Stimulated activated CD8-positive, alpha-beta memory T cell treated with anti-CD3 and anti-CD28 coated beads, Interleukin-15, amount 100 ng/mL, for 1 hour (primary cell): ENCODE measurements around the gene TFDP3.

Experiments
- DNase-seq: peaks from one replicate; pipeline ENCODE4 v3.0.0-alpha.2; 2020; ENCODE audit warnings: low read depth

Gene TFDP3

DNA sequence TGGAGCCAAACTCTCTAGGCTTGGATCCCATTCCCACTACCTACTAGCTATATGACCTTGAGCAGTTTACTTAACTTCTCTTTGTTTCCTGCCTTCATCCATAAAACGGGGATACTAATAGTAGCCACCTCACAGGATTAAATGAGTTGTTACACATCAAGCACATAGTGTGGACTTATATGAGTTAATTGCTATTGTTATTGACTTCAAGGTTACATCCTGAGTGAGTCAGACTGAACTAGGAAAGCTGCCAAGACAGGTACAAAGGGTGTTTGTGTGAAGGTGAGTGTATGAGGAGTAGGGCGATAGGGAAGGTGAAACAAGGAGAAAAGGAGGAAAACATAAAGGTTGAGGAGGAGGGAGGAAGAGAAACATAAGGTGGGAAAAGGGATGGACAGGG is 32.2 kb downstream of the TFDP3 start:
- no peak for DNase-seq

DNA sequence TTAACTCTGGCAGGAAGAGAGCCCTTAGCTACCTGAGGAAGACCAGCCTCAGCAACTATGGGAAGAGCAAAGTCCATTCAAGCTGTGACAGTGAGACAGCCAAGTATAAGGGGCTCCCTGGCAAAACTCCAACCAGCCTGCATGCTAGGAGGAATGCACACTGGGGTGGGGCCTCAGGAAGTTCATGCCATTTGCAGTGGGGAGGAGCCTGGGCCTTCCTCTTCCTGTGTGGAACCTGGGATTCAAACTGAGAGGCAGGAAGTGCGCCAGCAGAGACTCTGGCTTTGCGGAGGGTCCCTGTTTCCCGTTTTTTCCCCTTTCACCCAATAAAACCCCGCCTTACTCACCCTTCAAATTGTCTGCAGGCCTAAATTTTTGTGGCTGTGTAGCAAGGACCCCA is 33.0 kb downstream of the TFDP3 start:
- no peak for DNase-seq

DNA sequence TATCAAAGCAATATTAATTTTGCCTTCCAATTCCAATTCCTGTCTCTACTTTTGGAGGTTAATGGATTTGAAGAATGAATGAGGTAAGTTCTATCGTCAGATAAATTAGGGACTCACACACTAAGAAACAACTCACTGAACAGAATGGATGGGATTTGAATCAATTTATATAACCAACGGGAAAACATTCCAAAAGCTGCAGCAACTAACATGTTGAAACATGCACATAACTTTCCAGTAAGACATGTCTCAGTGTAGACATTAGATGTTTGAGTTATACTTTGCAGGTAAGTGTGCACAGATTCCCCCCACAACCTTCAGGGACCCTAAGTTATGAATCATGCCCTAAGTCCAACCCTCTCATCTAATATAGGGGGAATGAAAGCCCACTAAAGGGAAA is 34.3 kb downstream of the TFDP3 start:
- DNase-seq: no peak

DNA sequence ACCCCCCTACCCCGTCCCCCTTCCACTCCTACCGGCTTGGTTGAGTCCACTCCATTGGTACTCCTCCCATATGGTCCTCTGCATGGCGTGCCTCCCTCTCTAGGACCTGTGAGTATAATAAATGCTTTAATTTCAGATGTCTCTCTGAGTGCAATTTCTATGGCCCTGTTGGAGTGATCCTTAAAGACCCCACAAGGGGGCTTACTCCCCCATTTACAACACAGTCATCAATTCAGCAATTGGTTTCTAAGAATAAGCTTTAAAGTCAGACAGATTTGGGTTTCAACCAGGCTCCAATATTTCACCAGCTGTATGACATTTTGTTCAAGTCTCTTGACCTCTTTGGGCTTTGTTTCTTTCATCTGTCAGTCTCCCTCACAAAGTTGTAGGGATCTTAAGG is 38.7 kb downstream of the TFDP3 start:
- DNase-seq: no peak

DNA sequence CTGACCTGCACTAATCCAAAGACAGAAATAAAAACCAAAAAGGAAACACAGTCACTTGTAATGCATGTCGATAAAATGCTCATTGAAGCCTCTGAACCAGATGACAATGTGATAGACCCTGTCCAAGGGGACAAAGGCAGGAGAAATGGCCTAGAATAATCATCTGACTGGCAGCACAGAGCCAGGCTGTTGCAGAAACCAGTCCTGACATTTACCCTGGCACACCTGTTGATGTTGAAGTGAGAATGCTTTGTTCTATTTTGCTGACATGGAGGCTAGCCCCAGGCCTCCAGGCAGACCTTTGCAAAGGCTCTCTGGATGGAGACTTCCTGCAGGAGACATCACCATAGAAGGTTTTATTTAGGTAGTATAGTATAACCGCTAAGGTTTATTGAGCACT is 41.0 kb downstream of the TFDP3 start:
- no peak for DNase-seq

DNA sequence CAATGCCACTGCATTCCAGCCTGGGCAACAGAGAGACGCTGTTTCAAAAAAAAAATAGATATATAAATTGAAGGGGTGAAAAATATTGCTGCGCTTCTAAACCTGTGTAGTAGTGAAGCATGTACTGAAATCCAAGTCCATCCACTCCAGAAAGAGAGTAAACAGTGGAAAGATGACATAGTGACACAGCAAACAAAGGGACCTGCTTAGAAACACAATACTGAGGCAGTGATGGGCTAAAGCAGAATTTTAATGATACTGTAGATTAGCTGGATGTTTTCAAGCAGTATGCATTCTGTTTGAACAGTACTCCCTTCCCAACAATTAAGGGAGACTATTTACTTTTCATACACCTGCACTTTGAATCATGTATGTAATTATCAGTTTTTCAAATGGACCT is 42.5 kb downstream of the TFDP3 start:
- no peak for DNase-seq

DNA sequence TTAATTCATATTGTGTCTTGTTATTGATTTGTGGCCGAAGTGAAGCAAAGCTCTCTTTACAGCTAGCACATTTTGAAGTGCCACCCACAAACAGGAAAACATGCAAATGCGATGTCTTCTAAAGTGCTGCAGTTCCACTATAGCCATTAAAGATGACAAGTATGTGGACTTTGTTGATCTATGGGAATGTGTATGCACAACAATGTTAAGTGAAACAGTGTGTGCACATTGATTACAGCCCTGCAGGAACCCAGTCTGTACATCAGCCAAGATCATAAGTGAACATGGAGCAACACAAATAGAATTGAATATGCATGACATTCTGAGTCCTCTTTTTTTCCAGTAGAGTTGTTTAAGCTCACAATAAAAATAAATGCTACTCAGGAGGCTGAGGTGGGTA is 43.0 kb downstream of the TFDP3 start:
- DNase-seq: no peak

DNA sequence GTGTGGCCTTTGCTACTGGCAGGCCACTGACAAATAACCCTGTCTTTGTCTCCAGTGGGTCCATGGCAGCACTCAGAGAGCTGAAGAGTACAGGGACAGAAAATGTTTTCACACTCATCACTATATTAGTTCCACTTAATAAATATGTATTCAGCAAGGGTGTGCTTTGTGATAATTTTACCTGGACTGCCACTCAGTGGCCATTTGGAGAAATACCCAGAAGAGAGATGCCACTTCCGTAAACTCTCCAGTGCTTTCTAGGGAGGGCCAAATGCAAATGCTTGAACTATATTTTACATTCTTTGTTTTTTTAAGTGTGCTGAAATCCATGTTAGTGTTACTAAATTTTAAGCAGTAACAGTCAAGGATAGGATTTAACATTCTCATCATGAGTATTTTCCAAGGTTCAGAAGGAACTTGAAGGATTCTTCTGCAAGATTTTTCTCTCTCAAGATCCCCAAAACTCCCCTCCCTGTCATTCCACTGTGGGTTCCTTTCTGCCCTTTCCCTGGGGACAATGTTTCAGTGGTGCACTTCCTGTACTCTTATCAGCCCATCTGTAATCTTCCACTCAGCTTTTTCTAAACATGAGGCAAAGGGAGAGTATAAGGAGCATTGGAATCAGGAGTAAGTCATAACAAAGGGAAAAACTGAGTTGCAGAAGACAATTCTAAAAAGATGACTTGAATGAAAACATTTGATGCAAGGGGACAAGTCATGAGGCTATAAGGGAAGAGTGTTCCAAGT is 46.0 kb downstream of the TFDP3 start:
- DNase-seq: no peak
